H1 (cell line): ENCODE results near the gene ABLIM1. TPM values are rescaled to one million over a fixed set of nuclear protein-coding genes. Genes with fewer than 3 reads are reported as not detected.

ENCODE experiments used
- CTCF ChIA-PET: fragments of 300-600 bp; sonication (Branson Sonifier 250); formaldehyde crosslinking; loops from one replicate; lab custom pipeline; 2021; ENCODE audit not compliant: partially characterized antibody; lab: Charles Lee
- POLR2A ChIA-PET: fragments of 300-600 bp; sonication (Branson Sonifier 250); formaldehyde crosslinking; loops from one replicate; lab custom pipeline; 2021; ENCODE audit warnings: inconsistent platforms; ENCODE audit not compliant: partially characterized antibody; lab: Charles Lee
- DNase-seq, 2 experiments: peaks; one replicate each; pipeline versions ENCODE4 v3.0.0 to v3.0.0-alpha.2; 2010 to 2022; ENCODE audit warnings: low spot score in 2 of 2, low read depth in 1 of 2, mixed read lengths in 1 of 2
- FAIRE-seq: peaks from 2 replicates; lab custom pipeline; 2011; peaks lifted over from hg19 to GRCh38; lab: Jason Lieb, UNC
- H2AFZ ChIP-seq: 2 replicates; pipeline ENCODE4 v1.8.1; 2012; ENCODE audit warnings: low read length, inconsistent platforms
- H2AK5ac ChIP-seq: 2 replicates; pipeline ENCODE4 v1.6.1; 2013; ENCODE audit warnings: low read depth, low read length
- H2BK120ac ChIP-seq: replicated peaks from 2 replicates; pipeline ENCODE3; 2013; ENCODE audit warnings: low read depth, low read length, inconsistent platforms
- H2BK12ac ChIP-seq: 2 replicates; pipeline ENCODE4 v1.6.1; 2013; ENCODE audit warnings: low read depth, low read length
- H2BK15ac ChIP-seq: 2 replicates; pipeline ENCODE4 v1.6.1; 2013; ENCODE audit warnings: low read length
- H2BK20ac ChIP-seq: 2 replicates; pipeline ENCODE4 v1.6.1; 2013; ENCODE audit warnings: low read length
- H2BK5ac ChIP-seq: 2 replicates; pipeline ENCODE4 v1.6.1; 2013; ENCODE audit warnings: low read depth, low read length
- H3K14ac ChIP-seq: 2 replicates; pipeline ENCODE4 v1.6.1; 2013; ENCODE audit warnings: inconsistent platforms; ENCODE audit not compliant: insufficient read length
- H3K18ac ChIP-seq: 2 replicates; pipeline ENCODE4 v1.6.1; 2013; ENCODE audit warnings: low read length; ENCODE audit errors: extremely low read depth
- H3K23ac ChIP-seq: 2 replicates; pipeline ENCODE4 v1.6.1; 2013; ENCODE audit warnings: inconsistent platforms; ENCODE audit not compliant: insufficient read length
- H3K23me2 ChIP-seq: 2 replicates; pipeline ENCODE4 v1.6.1; 2013; ENCODE audit warnings: low read depth, low read length
- H3K27ac ChIP-seq: 2 replicates; pipeline ENCODE4 v1.6.1; 2011; ENCODE audit warnings: low read depth, low read length, inconsistent platforms
- H3K27me3 ChIP-seq, 4 experiments: replicated peaks in 1 of 4; 1 replicate in 1 of 4; 2 replicates in 3 of 4; pipeline versions ENCODE4 v1.6.1 to v1.8.1; 2011 to 2013; ENCODE audit warnings: low read length in 3 of 4, mild to moderate bottlenecking in 3 of 4, inconsistent platforms in 2 of 4, mixed read lengths in 2 of 4, moderate library complexity in 1 of 4; ENCODE audit not compliant: control insufficient read depth in 3 of 4, insufficient read depth in 3 of 4; ENCODE audit errors: extremely low read depth in 1 of 4
- H3K36me3 ChIP-seq, 4 experiments: 2 replicates each; pipeline versions ENCODE4 v1.6.1 to v1.8.1; 2011 to 2013; ENCODE audit warnings: mild to moderate bottlenecking in 4 of 4, low read length in 3 of 4, moderate library complexity in 2 of 4, control low read depth in 1 of 4, inconsistent platforms in 1 of 4; ENCODE audit not compliant: insufficient read depth in 4 of 4, control insufficient read depth in 2 of 4
- H3K4ac ChIP-seq: replicated peaks from 2 replicates; pipeline ENCODE3; 2013; ENCODE audit warnings: low read length, low read depth, mixed read lengths, inconsistent platforms; ENCODE audit not compliant: insufficient read length
- H3K4me1 ChIP-seq, 4 experiments: replicated peaks in 1 of 4; 1 replicate in 1 of 4; 2 replicates in 3 of 4; pipeline versions ENCODE4 v1.6.1 to v1.8.1; 2011 to 2013; ENCODE audit warnings: low read length in 3 of 4, inconsistent platforms in 2 of 4, mixed read lengths in 1 of 4; ENCODE audit not compliant: insufficient read depth in 4 of 4, control insufficient read depth in 3 of 4
- H3K4me2 ChIP-seq, 2 experiments: 2 replicates each; pipeline versions ENCODE4 v1.6.1 to v1.8.1; 2011 to 2013; ENCODE audit warnings: low read depth in 2 of 2, low read length in 2 of 2, control low read depth in 1 of 2, inconsistent platforms in 1 of 2, mild to moderate bottlenecking in 1 of 2; ENCODE audit not compliant: insufficient read depth in 1 of 2
- H3K4me3 ChIP-seq, 4 experiments: fragments of 200-600, 300-600 bp in 1 of 4; sonication (generic), shearing (Covaris generic), sonication (Bioruptor Twin) in 1 of 4; 2 replicates each; pipeline versions ENCODE4 v1.5.1 to v1.8.1; 2011 to 2016; ENCODE audit warnings: low read length in 4 of 4, low read depth in 3 of 4, control low read depth in 2 of 4, inconsistent platforms in 2 of 4, mild to moderate bottlenecking in 2 of 4, mixed read lengths in 1 of 4, moderate library complexity in 1 of 4; ENCODE audit not compliant: insufficient read depth in 2 of 4; ENCODE audit errors: extremely low read depth in 1 of 4
- H3K56ac ChIP-seq: replicated peaks from 2 replicates; pipeline ENCODE3; 2013; ENCODE audit warnings: low read depth, mild to moderate bottlenecking, mixed read lengths, low read length, inconsistent platforms; ENCODE audit not compliant: insufficient read length
- H3K79me1 ChIP-seq: 2 replicates; pipeline ENCODE4 v1.6.1; 2013; ENCODE audit warnings: low read depth, low read length, control low read depth
- H3K79me2 ChIP-seq, 2 experiments: 2 replicates each; pipeline versions ENCODE4 v1.6.1 to v1.8.1; 2012 to 2013; ENCODE audit warnings: low read length in 2 of 2, mild to moderate bottlenecking in 2 of 2, inconsistent platforms in 1 of 2; ENCODE audit not compliant: insufficient read depth in 2 of 2, control insufficient read depth in 1 of 2
- H3K9ac ChIP-seq, 4 experiments: replicated peaks in 1 of 4; 1 replicate in 1 of 4; 2 replicates in 3 of 4; pipeline versions ENCODE4 v1.6.1 to v1.8.1; 2011 to 2013; ENCODE audit warnings: low read depth in 3 of 4, low read length in 3 of 4, control low read depth in 2 of 4, mild to moderate bottlenecking in 2 of 4, moderate library complexity in 2 of 4, inconsistent platforms in 1 of 4; ENCODE audit errors: extremely low read depth in 1 of 4
- H3K9me3 ChIP-seq, 2 experiments: 2 replicates each; pipeline versions ENCODE4 v1.6.1 to v1.8.1; 2012 to 2013; ENCODE audit warnings: mild to moderate bottlenecking in 2 of 2, moderate library complexity in 2 of 2, control low read depth in 1 of 2, inconsistent platforms in 1 of 2, low read depth in 1 of 2, low read length in 1 of 2, mixed read lengths in 1 of 2; ENCODE audit not compliant: insufficient read depth in 2 of 2
- H4K20me1 ChIP-seq, 2 experiments: replicated peaks in 1 of 2; 2 replicates each; pipeline versions ENCODE3 to v1.8.1; 2011 to 2013; ENCODE audit warnings: inconsistent platforms in 2 of 2, low read length in 2 of 2, mild to moderate bottlenecking in 1 of 2; ENCODE audit not compliant: insufficient read depth in 2 of 2, control insufficient read depth in 1 of 2
- H4K5ac ChIP-seq: 2 replicates; pipeline ENCODE4 v1.6.1; 2013; ENCODE audit warnings: low read length, low read depth, mixed read lengths, inconsistent platforms; ENCODE audit not compliant: insufficient read length
- H4K8ac ChIP-seq: 2 replicates; pipeline ENCODE4 v1.8.0; 2013; ENCODE audit warnings: mild to moderate bottlenecking, moderate library complexity, low read length, inconsistent platforms; ENCODE audit not compliant: insufficient read depth; ENCODE audit errors: extremely low read depth
- H4K91ac ChIP-seq: replicated peaks from 2 replicates; pipeline ENCODE3; 2013; ENCODE audit warnings: low read length, mixed read lengths, inconsistent platforms; ENCODE audit not compliant: insufficient read length
- ASH2L ChIP-seq: fragments of 200-600, 300-600 bp; sonication (generic); IDR thresholded peaks from one replicate; pipeline ENCODE4 v1.7.1; 2017; ENCODE audit warnings: low read length
- BCL11A ChIP-seq, 2 experiments: IDR thresholded peaks; one replicate each; pipeline ENCODE4 v1.6.1; 2011; ENCODE audit warnings: low read depth in 2 of 2, low read length in 2 of 2, mild to moderate bottlenecking in 2 of 2
- CBX8 ChIP-seq: fragments of 300-800, 300-1000 bp; sonication (generic); IDR thresholded peaks from 2 replicates; pipeline ENCODE4 v1.7.1; 2016; ENCODE audit warnings: low read depth, low read length, borderline replicate concordance
- KDM5A ChIP-seq: fragments of 200-600 bp; IDR thresholded peaks from 2 replicates; pipeline ENCODE4 v1.7.1; 2012; ENCODE audit warnings: mild to moderate bottlenecking, low read length, inconsistent platforms, mixed read lengths
- MAX ChIP-seq: IDR thresholded peaks from 2 replicates; pipeline ENCODE4 v1.6.1; 2012; ENCODE audit warnings: inconsistent platforms
- POLR2A ChIP-seq, 2 experiments: IDR thresholded peaks; 1 replicate in 1 of 2; 2 replicates in 1 of 2; pipeline ENCODE4 v1.6.1; 2011; ENCODE audit warnings: low read depth in 2 of 2, low read length in 2 of 2, mild to moderate bottlenecking in 2 of 2; ENCODE audit errors: control extremely low read depth in 1 of 2
- RNF2 ChIP-seq: fragments of 200-900, 300-1000 bp; sonication (generic); IDR thresholded peaks from 2 replicates; pipeline ENCODE4 v1.7.1; 2016; ENCODE audit warnings: borderline replicate concordance, low read depth, mild to moderate bottlenecking, antibody characterized with exemption, low read length; ENCODE audit not compliant: poor library complexity, severe bottlenecking; ENCODE audit errors: missing control alignments
- RXRA ChIP-seq: IDR thresholded peaks from 2 replicates; pipeline ENCODE4 v1.6.1; 2011; ENCODE audit warnings: low read depth, mild to moderate bottlenecking, low read length, moderate library complexity; ENCODE audit not compliant: insufficient read depth
- SIX5 ChIP-seq: IDR thresholded peaks from 2 replicates; pipeline ENCODE4 v1.6.1; 2011; ENCODE audit warnings: mild to moderate bottlenecking, low read depth, low read length
- SP1 ChIP-seq: IDR thresholded peaks from 2 replicates; pipeline ENCODE4 v1.6.1; 2011; ENCODE audit warnings: low read depth, low read length
- WGBS, 2 experiments: shearing (Covaris generic) in 1 of 2; methylation state at CpG; one replicate each; pipeline versions ENCODE4 v1.1.6 to v1.1.7; 2013 to 2015; ENCODE audit warnings: low lambda C conversion rate in 2 of 2, mixed read lengths in 2 of 2, inconsistent platforms in 1 of 2, low coverage in 1 of 2, missing lambda C conversion rate in 1 of 2; ENCODE audit not compliant: insufficient replicate concordance in 2 of 2, insufficient coverage in 1 of 2, insufficient read length in 1 of 2; ENCODE audit errors: extremely low coverage in 1 of 2, missing lambda C conversion rate in 1 of 2; 5-methylcytosine and 5-hydroxymethylcytosine counted together
- polyA plus RNA-seq, 7 experiments: library from polyadenylated mRNA; depleted of rRNA in 3 of 7; stranded (reverse) in 5 of 7; unstranded in 2 of 7; fragments of >200 nt in 5 of 7; fragments of 200-250 nt in 2 of 7; gene quantifications; 1 replicate in 5 of 7; 2 replicates in 1 of 7; 4 replicates in 1 of 7; pipeline versions ENCODE4 v1.2.1 to v1.2.3, GENCODE V29; 2011 to 2013; ENCODE audit warnings: missing spikeins in 2 of 7, mixed read lengths in 2 of 7
- total RNA-seq: library from RNA; stranded (reverse); fragmentation: NEBNext Ultra II Directional; extraction: Animal tissue kit (Norgen Biotek cat#: 25700); gene quantifications from 2 replicates; pipeline ENCODE4 v1.2.1, GENCODE V29; 2021

Gene ABLIM1
- total and polyA plus RNA-seq, 2 of the 8 experiments (the other 6 are each of a cell fraction or from before 2014, with no cell fraction given), result 51.2 to 51.7 TPM

- H3K9me3 ChIP-seq, result no peaks in the 10 kb centered on the region
- no peak overlapping the region for H2BK12ac ChIP-seq
- H3K4ac ChIP-seq, result no peak overlapping the region
- no peak overlapping the region for H4K5ac ChIP-seq
- no peak overlapping the region for H3K4me2 ChIP-seq
- H3K4me3 ChIP-seq, result no peak overlapping the region
- H2BK20ac ChIP-seq, result no peak overlapping the region
- no peaks in the 10 kb centered on the region for H3K79me1 ChIP-seq
- H3K27me3 ChIP-seq, result no peaks in the 10 kb centered on the region
- 96% methylated on average over 3 of the region's 3 CpGs; no CpG with 5 or more reads in 1 of the 2 experiments for WGBS, 2 experiments
- H4K20me1 ChIP-seq, result peaks cover 0 to 3% of the 10 kb centered on the region in 2 experiments
- H3K79me2 ChIP-seq, result 0 out of 4 replicates have a peak, but pooled peaks cover 0 to 5% of the 10 kb centered on the region in 2 experiments
- no peaks in the 10 kb centered on the region; a peak in 2 of 8 replicates for H3K36me3 ChIP-seq
- H3K23ac ChIP-seq, result no peak overlapping the region
- H4K8ac ChIP-seq, result no peak overlapping the region
- H3K56ac ChIP-seq, result no peak overlapping the region
- no peak overlapping the region for H3K14ac ChIP-seq
- CTCF ChIA-PET, result interaction anchor here (0.8 to 3.7 kb wide), 6 partner anchors 20 to 76 kb away, joined by 3 to 19 read pairs (median 3); no protein-coding TSS in a partner anchor
- H2BK5ac ChIP-seq, result no peak overlapping the region
- H3K27ac ChIP-seq, result no peak overlapping the region
- H2AK5ac ChIP-seq, result 0 out of 2 replicates have a peak overlapping the region, but pooled peaks have one; percentile 28
- H3K23me2 ChIP-seq, result peaks cover 4% of the 10 kb centered on the region; the same call in 1 of the 2 replicates
- no peak for FAIRE-seq
- no peak overlapping the region for H4K91ac ChIP-seq
- H3K18ac ChIP-seq, result no peak overlapping the region
- H3K4me1 ChIP-seq, result peaks cover 5 to 12% (median 8%) of the 10 kb centered on the region in 4 experiments; a peak in 5 of 7 replicates
- no peak overlapping the region for H3K9ac ChIP-seq
- no peak overlapping the region for H2AFZ ChIP-seq
- H2BK15ac ChIP-seq, result no peak overlapping the region
- TF ChIP-seq KDM5A, result no peak
- TF ChIP-seq CBX8, result no peak
- TF ChIP-seq SIX5, result no peak
- TF ChIP-seq ASH2L, result no peak
- no peak for TF ChIP-seq RNF2
- no peak for TF ChIP-seq POLR2A (IDR thresholded peaks at IDR 0.05; ENCODE audit: control extremely low read depth in 1 of 2, low read depth in 2 of 2, low read length in 2 of 2)
- no peak for TF ChIP-seq SP1
- no peak for TF ChIP-seq BCL11A (IDR thresholded peaks at IDR 0.05; ENCODE audit: low read depth in 2 of 2, low read length in 2 of 2)
- TF ChIP-seq RXRA, result no peak
- no peak for TF ChIP-seq MAX
- TF ChIP-seq, all 59 proteins: peak for 0
- POLR2A ChIA-PET, result no interaction called here
- DNase-seq, result no peak
- no peak overlapping the region for H2BK120ac ChIP-seq
Measured at GRCh38 chr10:114491419-114491818, 166.7 kb downstream of the ABLIM1 start.
